HG03045 (cell line): ENCODE results near the gene PIGV.
"Not testable (repeated sequence)": the region's sequence is repeated elsewhere in the genome, so short reads cannot be mapped to it uniquely, and the experiment has no call there.

Experiments
- ATAC-seq: cut with Tn5 transposase; IDR thresholded peaks from one replicate; pipeline ENCODE4 v1.9.1; 2021; ENCODE audit warnings: mild to moderate bottlenecking, moderate library complexity; ENCODE audit not compliant: unreplicated experiment

Gene PIGV

GRCh38 chr1:26831059-26831458 is 43.3 kb downstream of the PIGV start:
- no peak for ATAC-seq

- no peak for ATAC-seq
These were observed 43.9 kb downstream of the PIGV start for GRCh38 chr1:26831546-26832248.

GRCh38 chr1:26832249-26832960 is 44.7 kb downstream of the PIGV start:
- no peak for ATAC-seq

GRCh38 chr1:26833432-26834405 is 46.0 kb downstream of the PIGV start:
- peak; percentile 81 for ATAC-seq

- not testable (repeated sequence) for ATAC-seq
These were observed 49.9 kb downstream of the PIGV start for GRCh38 chr1:26837665-26838064.

GRCh38 chr1:26838474-26839338 is 51.0 kb downstream of the PIGV start:
- peak; percentile 93 for ATAC-seq

GRCh38 chr1:26839339-26839722 is 51.6 kb downstream of the PIGV start:
- peak; percentile 2 for ATAC-seq

GRCh38 chr1:26839779-26840178 is 52.0 kb downstream of the PIGV start:
- no peak for ATAC-seq

GRCh38 chr1:26844424-26845196 is 56.9 kb downstream of the PIGV start:
- ATAC-seq, result no peak

GRCh38 chr1:26847826-26848225 is 60.1 kb downstream of the PIGV start:
- not testable (repeated sequence) for ATAC-seq
